ENCODE measurements around the gene MAPKAP1. TPM values are rescaled to one million over a fixed set of nuclear protein-coding genes. Genes with fewer than 3 reads are reported as not detected.
"Not testable (repeated sequence)": the region's sequence is repeated elsewhere in the genome, so short reads cannot be mapped to it uniquely, and the experiment has no call there.

Gene MAPKAP1
- total and polyA plus RNA-seq, 2 of the 13 experiments (the other 11 are each of a cell fraction or from before 2014, with no cell fraction given): 45.0 to 64.3 TPM

GRCh38 chr9:125574126-125574877, 132.7 kb downstream of the MAPKAP1 start:
- POLR2A ChIA-PET: no interaction called here
- no peaks in the 10 kb centered on the region for H3K79me2 ChIP-seq (ENCODE audit: insufficient read depth, low read length)
- no peak overlapping the region for H3K4me3 ChIP-seq (replicated peaks in 1 of 3; ENCODE audit: insufficient read depth in 1 of 3, low read depth in 2 of 3, low read length in 3 of 3)
- intact Hi-C loops (cut with micrococcal nuclease; ENCODE audit: unreplicated experiment): no loop called here
- TF ChIP-seq MAFK (conservative IDR thresholded peaks at IDR 0.05 in 1 of 2, IDR thresholded peaks at IDR 0.05 in 1 of 2; ENCODE audit: low read length in 2 of 2) (peak; percentile 80 to 91), MAFF (IDR thresholded peaks at IDR 0.05; ENCODE audit: low read depth, low read length) (peak; percentile 88), HOXD1 (CRISPR knock-in tag; IDR thresholded peaks at IDR 0.05) (no peak)
- no TSS peak for BruUV-seq (replicated peaks)
- no peak overlapping the region for H2AFZ ChIP-seq (ENCODE audit: low read length)
- no peaks in the 10 kb centered on the region for H4K20me1 ChIP-seq (ENCODE audit: insufficient read depth, low read length)
- no peaks in the 10 kb centered on the region for H3K36me3 ChIP-seq (replicated peaks in 1 of 2; ENCODE audit: control insufficient read depth in 1 of 2, insufficient read depth in 2 of 2, low read length in 2 of 2)
- ATAC-seq (no peak), FAIRE-seq (no peak), DNase-seq (ENCODE audit: low spot score) (no peak)
- CTCF ChIA-PET (ENCODE audit: low intra/inter-chr PET ratio, low total read pairs): no interaction called here
- H3K9me3 ChIP-seq (ENCODE audit: low read length): peaks cover 6% of the 10 kb centered on the region
- no peaks in the 10 kb centered on the region; the same call in 1 of the 2 replicates for H3K4me1 ChIP-seq (ENCODE audit: insufficient read depth, low read length)
- H3K4me2 ChIP-seq (ENCODE audit: low read depth, low read length): no peak overlapping the region
- H3K9ac ChIP-seq (ENCODE audit: insufficient read depth, low read depth, low read length): no peak overlapping the region
- H3K27ac ChIP-seq (ENCODE audit: extremely low read length, insufficient read depth, low read length): no peak overlapping the region
- no peaks in the 10 kb centered on the region for H3K27me3 ChIP-seq (ENCODE audit: control insufficient read depth in 1 of 2, insufficient read depth in 2 of 2, low read length in 2 of 2)
- 96% methylated on average over 2 of the region's 2 CpGs for whole genome bisulfite sequencing (ENCODE audit: low lambda C conversion rate)
- in situ Hi-C loops (cut with HindIII; ENCODE audit: extremely low pct_ligation_motif_present, low pct_unique_long_range_greater_than_20kb): no loop called here

GRCh38 chr9:125572461-125572860, 134.5 kb downstream of the MAPKAP1 start:
- 100% methylated on average over 1 of the region's 1 CpG for WGBS (ENCODE audit: low lambda C conversion rate)
- in situ Hi-C loops (cut with HindIII; ENCODE audit: extremely low pct_ligation_motif_present, low pct_unique_long_range_greater_than_20kb); H3K36me3 ChIP-seq (replicated peaks in 1 of 2; ENCODE audit: control insufficient read depth in 1 of 2, insufficient read depth in 2 of 2, low read length in 2 of 2): not testable (repeated sequence)

GRCh38 chr9:125571824-125572223, 135.2 kb downstream of the MAPKAP1 start:
- BruUV-seq (replicated peaks); H3K4me1 ChIP-seq (ENCODE audit: insufficient read depth, low read length); H3K36me3 ChIP-seq (replicated peaks in 1 of 2; ENCODE audit: control insufficient read depth in 1 of 2, insufficient read depth in 2 of 2, low read length in 2 of 2); POLR2A ChIA-PET; H3K79me2 ChIP-seq (ENCODE audit: insufficient read depth, low read length); H4K20me1 ChIP-seq (ENCODE audit: insufficient read depth, low read length); H3K27ac ChIP-seq (ENCODE audit: extremely low read length, insufficient read depth, low read length); ATAC-seq; FAIRE-seq; in situ Hi-C loops (cut with HindIII; ENCODE audit: extremely low pct_ligation_motif_present, low pct_unique_long_range_greater_than_20kb); intact Hi-C loops (cut with micrococcal nuclease; ENCODE audit: unreplicated experiment); H3K9ac ChIP-seq (ENCODE audit: insufficient read depth, low read depth, low read length); H3K4me2 ChIP-seq (ENCODE audit: low read depth, low read length); H3K9me3 ChIP-seq (ENCODE audit: low read length); CTCF ChIA-PET (ENCODE audit: low intra/inter-chr PET ratio, low total read pairs); DNase-seq (ENCODE audit: low spot score); H2AFZ ChIP-seq (ENCODE audit: low read length); H3K27me3 ChIP-seq (ENCODE audit: control insufficient read depth in 1 of 2, insufficient read depth in 2 of 2, low read length in 2 of 2); H3K4me3 ChIP-seq (replicated peaks in 1 of 3; ENCODE audit: insufficient read depth in 1 of 3, low read depth in 2 of 3, low read length in 3 of 3): not testable (repeated sequence)
- WGBS (ENCODE audit: low lambda C conversion rate): 100% methylated on average over 3 of the region's 3 CpGs

More at GRCh38 chr9:125572461-125572860, 134.5 kb downstream of the MAPKAP1 start:
- intact Hi-C loops (cut with micrococcal nuclease; ENCODE audit: unreplicated experiment); H3K9me3 ChIP-seq (ENCODE audit: low read length); POLR2A ChIA-PET; H3K4me2 ChIP-seq (ENCODE audit: low read depth, low read length); H3K79me2 ChIP-seq (ENCODE audit: insufficient read depth, low read length); DNase-seq (ENCODE audit: low spot score); H3K4me3 ChIP-seq (replicated peaks in 1 of 3; ENCODE audit: insufficient read depth in 1 of 3, low read depth in 2 of 3, low read length in 3 of 3); FAIRE-seq; BruUV-seq (replicated peaks); H3K9ac ChIP-seq (ENCODE audit: insufficient read depth, low read depth, low read length); ATAC-seq; CTCF ChIA-PET (ENCODE audit: low intra/inter-chr PET ratio, low total read pairs); H4K20me1 ChIP-seq (ENCODE audit: insufficient read depth, low read length); H3K27me3 ChIP-seq (ENCODE audit: control insufficient read depth in 1 of 2, insufficient read depth in 2 of 2, low read length in 2 of 2); H3K4me1 ChIP-seq (ENCODE audit: insufficient read depth, low read length); H2AFZ ChIP-seq (ENCODE audit: low read length); H3K27ac ChIP-seq (ENCODE audit: extremely low read length, insufficient read depth, low read length): not testable (repeated sequence)

Measured in HepG2 (cell line).